Measurements from ENCODE around the gene TASP1. TPM values are rescaled to one million over a fixed set of nuclear protein-coding genes. Genes with fewer than 3 reads are reported as not detected.

The TASP1 gene
- total and polyA plus RNA-seq, 2 donors (not counting 3 experiments of a cell fraction or from before 2014, with no cell fraction given): 3.5 to 8.9 TPM

DNA sequence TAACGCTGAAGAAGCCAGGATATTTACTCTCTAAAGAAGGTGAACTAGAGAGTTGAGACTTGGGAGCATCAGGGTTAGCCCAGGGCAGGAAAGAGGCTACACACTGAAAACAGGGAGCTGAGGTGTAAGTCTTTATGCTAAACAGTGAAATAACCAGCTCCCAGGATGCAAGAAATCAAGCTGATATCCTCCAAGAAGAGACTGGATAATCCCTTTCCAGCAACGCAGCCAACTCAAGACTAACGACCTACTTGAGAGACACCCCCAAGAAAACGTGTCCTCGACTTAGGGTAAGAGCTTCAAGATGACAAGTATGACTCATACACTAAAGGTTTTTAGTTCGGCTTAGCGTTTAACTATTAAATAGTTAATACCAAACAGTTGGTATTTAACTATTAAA lies 202.2 kb downstream of the TASP1 start:
- no peak overlapping the region for H2AFZ ChIP-seq (ENCODE audit: low read depth, low read length)
- H3K27ac ChIP-seq (ENCODE audit: insufficient read depth, low read depth, low read length): no peak overlapping the region
- no peaks in the 10 kb centered on the region for H3K9me3 ChIP-seq (replicated peaks; ENCODE audit: control insufficient read depth, insufficient read depth, low read length)
- no peak overlapping the region for H3K4me3 ChIP-seq (replicated peaks in 1 of 3; ENCODE audit: insufficient read depth in 1 of 3, low read depth in 1 of 3, low read length in 3 of 3)
- no TSS peak for BruUV-seq (replicated peaks)
- intact Hi-C loops (cut with micrococcal nuclease) (no loop called here), dilution Hi-C loops (cut with MboI; ENCODE audit: extremely low pct_ligation_motif_present, low sequenced_read_pairs) (no loop called here)
- TF ChIP-seq EZH2 (IDR thresholded peaks at IDR 0.05; ENCODE audit: borderline replicate concordance, low read depth, low read length, severe bottlenecking) (no peak), POLR2AphosphoS5 (IDR thresholded peaks at IDR 0.05; ENCODE audit: insufficient read depth, low read depth, low read length) (no peak), POLR2A (IDR thresholded peaks at IDR 0.05; ENCODE audit: low read depth, low read length) (no peak), FOS (IDR thresholded peaks at IDR 0.05; ENCODE audit: borderline replicate concordance, insufficient read depth, low read length) (no peak), JUN (IDR thresholded peaks at IDR 0.05; ENCODE audit: borderline replicate concordance, insufficient read depth, insufficient read length, low read depth) (no peak), GATA2 (IDR thresholded peaks at IDR 0.05; ENCODE audit: insufficient read depth, insufficient read length, low read depth, low read length) (no peak), MYC (IDR thresholded peaks at IDR 0.05; ENCODE audit: low read depth, low read length) (no peak), CTCF (IDR thresholded peaks at IDR 0.05; ENCODE audit: extremely low read depth in 1 of 2, insufficient read depth in 1 of 2, low read depth in 1 of 2, low read length in 2 of 2) (no peak)
- TF ChIP-seq, protein P1, sequence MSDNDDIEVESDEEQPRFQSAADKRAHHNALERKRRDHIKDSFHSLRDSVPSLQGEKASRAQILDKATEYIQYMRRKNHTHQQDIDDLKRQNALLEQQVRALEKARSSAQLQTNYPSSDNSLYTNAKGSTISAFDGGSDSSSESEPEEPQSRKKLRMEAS (IDR thresholded peaks at IDR 0.05; ENCODE audit: insufficient read depth, insufficient read length): no peak
- H4K20me1 ChIP-seq (replicated peaks; ENCODE audit: control insufficient read depth, extremely low read depth, insufficient read depth, low read length): no peaks in the 10 kb centered on the region
- no peaks in the 10 kb centered on the region for H3K36me3 ChIP-seq (ENCODE audit: control insufficient read depth in 2 of 2, extremely low read depth in 1 of 2, insufficient read depth in 2 of 2, low read length in 2 of 2)
- H3K9me1 ChIP-seq (replicated peaks; ENCODE audit: control insufficient read depth, extremely low read depth, insufficient read depth, low read length): no peaks in the 10 kb centered on the region
- no peaks in the 10 kb centered on the region for H3K4me1 ChIP-seq (ENCODE audit: control insufficient read depth, extremely low read depth, insufficient read depth, low read length)
- FAIRE-seq: no peak
- POLR2A ChIA-PET: no interaction called here
- no peak for DNase-seq (ENCODE audit: low read depth, low spot score)
- no peaks in the 10 kb centered on the region for H3K79me2 ChIP-seq (ENCODE audit: control insufficient read depth, insufficient read depth, low read length)
- no peaks in the 10 kb centered on the region for H3K27me3 ChIP-seq (ENCODE audit: control insufficient read depth in 2 of 2, insufficient read depth in 2 of 2, low read length in 2 of 2)
- no peak overlapping the region for H3K4me2 ChIP-seq (ENCODE audit: insufficient read depth, low read length)
- H3K9ac ChIP-seq (replicated peaks; ENCODE audit: extremely low read depth, insufficient read depth, low read length): no peak overlapping the region
- CTCF ChIA-PET: interaction anchor here (0.7 kb wide), 1 partner anchor 15 kb away, joined by 3 read pairs; no protein-coding TSS in a partner anchor

Data from endothelial cell of umbilical vein (primary cell).